ENCODE measurements around the gene ENOPH1.

DNA sequence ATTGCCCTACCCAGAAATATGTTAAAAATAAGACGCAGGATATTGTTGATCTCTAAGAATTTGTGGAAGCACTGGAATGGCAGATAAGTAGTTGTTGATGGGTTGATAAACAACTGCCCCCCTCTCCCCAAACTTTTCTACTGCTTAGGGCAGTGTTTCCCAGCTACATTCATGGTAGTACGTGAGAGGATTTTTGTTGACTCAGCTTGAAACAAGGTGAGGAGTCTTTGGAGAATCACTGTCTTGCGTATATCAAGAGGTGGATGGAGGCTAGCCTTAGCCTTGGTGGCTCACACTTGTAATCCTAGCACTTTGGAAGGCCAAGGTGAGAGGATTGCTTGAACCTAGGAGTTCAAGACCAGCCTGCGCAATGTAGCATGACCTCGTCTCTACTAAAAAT lies 5.7 kb downstream of the ENOPH1 start:
- TF ChIP-seq, protein P1, sequence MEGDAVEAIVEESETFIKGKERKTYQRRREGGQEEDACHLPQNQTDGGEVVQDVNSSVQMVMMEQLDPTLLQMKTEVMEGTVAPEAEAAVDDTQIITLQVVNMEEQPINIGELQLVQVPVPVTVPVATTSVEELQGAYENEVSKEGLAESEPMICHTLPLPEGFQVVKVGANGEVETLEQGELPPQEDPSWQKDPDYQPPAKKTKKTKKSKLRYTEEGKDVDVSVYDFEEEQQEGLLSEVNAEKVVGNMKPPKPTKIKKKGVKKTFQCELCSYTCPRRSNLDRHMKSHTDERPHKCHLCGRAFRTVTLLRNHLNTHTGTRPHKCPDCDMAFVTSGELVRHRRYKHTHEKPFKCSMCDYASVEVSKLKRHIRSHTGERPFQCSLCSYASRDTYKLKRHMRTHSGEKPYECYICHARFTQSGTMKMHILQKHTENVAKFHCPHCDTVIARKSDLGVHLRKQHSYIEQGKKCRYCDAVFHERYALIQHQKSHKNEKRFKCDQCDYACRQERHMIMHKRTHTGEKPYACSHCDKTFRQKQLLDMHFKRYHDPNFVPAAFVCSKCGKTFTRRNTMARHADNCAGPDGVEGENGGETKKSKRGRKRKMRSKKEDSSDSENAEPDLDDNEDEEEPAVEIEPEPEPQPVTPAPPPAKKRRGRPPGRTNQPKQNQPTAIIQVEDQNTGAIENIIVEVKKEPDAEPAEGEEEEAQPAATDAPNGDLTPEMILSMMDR (conservative IDR thresholded peaks at IDR 0.05), result no peak
- TF ChIP-seq ZFX (IDR thresholded peaks at IDR 0.05), result no peak

All from C4-2B (cell line).